HG03342 (cell line): ENCODE data around the gene CD302.
A peak's percentile ranks its signal among the peaks of the same experiment; 100 is the strongest.
"Not testable (repeated sequence)": the region's sequence is repeated elsewhere in the genome, so short reads cannot be mapped to it uniquely, and the experiment has no call there.

ENCODE experiments used
- ATAC-seq: cut with Tn5 transposase; IDR thresholded peaks from one replicate; pipeline ENCODE4 v1.9.1; 2021; ENCODE audit warnings: mild to moderate bottlenecking, moderate library complexity; ENCODE audit not compliant: unreplicated experiment

The CD302 gene

DNA sequence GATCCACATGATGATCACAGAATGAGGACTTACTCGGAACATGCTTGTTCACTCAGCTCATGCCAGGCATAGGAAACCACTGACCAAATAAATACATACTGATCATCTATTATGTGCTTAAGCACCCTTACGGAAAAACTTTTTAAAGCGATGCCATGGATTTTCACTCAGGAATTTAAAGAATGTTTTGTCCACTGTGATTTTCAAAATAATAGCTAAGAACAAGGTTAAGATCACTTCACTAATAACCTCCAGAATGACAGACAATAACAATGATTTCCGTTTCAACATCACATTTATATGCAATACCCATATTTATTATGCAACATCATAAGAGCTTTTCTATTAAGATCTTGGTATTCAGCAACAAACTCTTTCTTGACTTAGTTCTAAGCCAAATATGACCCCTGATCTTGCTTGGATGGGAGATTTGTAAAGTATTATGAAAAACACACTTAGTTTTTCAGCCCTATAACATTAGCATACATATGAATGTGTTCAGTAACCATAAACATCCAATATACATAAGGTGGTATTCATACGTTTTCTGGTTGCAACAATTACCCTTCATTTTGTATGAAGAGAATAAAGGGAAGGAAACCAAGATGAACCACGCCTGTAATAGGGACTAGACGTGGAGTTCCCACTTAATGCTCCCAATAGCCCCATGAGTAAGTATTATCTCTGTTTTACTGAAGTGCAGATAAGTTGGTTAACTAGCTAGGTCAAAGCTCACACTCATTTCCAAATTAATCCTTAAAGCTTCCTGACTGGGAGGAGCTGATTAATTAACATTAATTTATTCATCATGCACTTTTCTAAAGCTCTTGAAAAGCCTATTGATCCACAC, 1.9 kb downstream of the CD302 start:
- no peak for ATAC-seq

DNA sequence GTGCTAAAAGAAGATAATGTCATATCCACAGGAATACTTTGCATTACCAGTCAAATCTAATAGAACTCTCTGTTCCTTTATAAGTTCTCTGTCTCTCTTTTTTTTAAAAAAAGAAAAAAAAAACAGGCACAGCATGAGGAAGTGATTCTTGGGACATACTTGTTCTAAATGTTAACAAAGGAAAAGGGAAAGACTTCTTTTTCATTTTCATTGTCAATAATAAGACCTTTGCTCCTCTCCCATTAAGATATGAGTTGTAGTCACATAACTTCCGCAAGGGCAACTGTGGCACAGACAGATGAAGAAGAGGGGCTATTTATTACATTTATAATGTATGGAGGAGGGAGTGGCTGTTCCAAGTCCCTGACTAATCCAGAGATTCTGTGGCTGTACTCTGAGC, 4.7 kb downstream of the CD302 start:
- ATAC-seq: no peak

DNA sequence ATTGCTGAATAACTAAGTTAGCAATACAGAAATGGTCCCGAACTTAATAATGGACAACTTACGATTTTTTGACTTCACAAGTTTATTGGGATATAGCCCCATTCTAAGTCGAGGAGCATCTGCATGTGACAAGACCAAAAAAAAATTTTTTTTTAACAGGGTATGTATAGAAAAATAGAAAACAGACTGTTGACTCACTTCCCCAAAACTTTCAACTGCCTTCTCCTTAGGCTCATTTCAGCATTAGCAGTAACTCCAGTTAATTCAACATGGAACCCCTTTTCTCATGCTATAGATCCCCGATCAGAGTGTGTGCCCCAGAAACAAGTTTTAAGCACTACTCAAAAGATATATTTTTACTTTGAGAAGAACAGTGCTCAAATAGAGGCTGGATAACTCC, 5.4 kb downstream of the CD302 start:
- no peak for ATAC-seq

DNA sequence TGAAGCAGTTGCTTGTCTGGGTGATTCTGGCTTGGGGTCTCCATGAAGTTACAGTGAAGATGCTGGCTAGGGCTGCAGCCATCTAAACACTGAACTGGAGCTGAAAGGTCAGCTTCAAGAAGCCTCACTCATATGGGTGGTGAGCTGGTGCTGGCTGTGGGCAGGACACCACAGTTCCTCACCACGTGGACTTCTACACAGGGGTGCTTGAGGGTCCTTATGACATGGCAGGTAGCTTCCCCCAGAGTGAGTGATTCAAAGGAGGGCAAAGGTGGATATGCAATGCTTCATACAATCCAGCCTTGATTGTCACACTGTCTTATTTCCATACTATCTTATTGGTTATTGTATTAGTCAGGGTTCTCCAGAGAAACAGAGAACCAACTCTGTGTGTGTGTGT, 6.0 kb downstream of the CD302 start:
- no peak for ATAC-seq

DNA sequence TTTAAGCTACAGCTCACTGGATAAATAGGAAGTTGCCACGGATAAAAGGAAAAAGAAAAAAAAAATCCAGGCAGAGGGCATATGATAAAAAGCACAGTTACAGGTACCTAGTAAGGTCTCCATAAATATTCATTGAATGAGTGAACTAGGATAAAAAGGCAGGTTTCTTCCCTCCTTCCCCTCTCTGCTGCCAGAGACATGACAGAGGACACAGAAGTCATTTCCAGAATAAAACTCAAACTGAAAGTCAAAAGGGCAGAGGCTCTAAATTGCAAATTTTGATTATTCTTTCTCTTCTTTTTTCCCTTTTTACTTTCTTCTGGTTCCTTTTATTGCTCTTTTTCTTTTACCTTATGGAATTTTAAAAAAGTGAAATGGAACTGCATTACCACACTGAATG, 7.7 kb downstream of the CD302 start:
- ATAC-seq: peak; percentile 47

DNA sequence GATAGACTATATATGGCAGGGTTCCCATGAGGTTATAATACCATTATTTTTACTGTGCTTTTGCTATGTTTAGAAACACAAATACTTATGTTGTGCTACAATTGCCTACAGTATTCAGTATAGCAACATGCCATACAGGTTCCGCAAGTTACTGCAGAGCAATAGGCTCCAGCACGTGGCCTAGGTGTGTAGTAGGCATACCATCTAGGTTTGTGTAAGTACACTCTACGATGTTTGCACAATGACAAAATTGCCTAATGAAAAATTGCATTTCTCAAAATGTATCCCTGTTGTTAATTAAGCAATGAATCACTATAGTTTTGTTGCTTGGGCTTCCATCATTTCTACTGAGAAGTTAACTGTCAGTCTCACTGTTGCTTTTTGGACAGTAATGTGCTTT, 9.8 kb downstream of the CD302 start:
- ATAC-seq: no peak

DNA sequence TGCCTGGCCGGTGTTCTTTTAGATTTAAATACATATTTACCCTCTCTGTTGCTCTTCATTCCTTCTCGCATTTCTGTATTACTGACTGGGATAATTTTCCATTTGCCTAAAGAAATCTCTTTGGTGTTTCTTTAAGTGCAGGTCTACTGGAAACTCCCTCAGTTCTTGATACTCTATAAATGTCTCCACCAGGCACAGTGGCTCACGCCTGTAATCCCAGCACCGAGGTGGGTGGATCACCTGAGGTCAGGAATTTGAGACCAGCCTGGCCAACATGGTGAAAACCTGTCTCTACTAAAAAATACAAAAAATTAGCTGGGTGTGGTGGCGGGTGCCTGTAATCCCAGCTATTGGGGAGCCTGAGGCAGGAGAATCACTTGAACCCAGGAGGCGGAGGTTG, 10.4 kb downstream of the CD302 start:
- ATAC-seq: not testable (repeated sequence)

DNA sequence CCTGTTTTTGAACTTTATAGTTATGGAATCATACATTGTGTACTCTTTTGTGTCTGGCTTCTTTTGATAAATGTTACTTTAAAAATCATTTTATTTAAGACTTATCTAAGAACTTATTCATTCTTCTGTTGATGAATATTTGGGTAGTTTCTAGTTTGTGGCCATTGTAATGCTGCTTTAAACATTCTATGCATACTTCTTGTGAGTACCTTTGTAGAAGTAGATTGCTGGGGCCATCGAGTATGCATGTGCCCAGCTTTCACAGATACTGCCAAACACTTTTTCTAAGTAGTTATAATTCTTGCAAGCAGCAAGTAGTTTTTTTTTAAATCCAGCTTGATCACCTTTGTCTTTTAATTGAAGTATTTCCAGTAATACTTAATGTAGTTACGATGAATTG, 11.1 kb downstream of the CD302 start:
- ATAC-seq: no peak

DNA sequence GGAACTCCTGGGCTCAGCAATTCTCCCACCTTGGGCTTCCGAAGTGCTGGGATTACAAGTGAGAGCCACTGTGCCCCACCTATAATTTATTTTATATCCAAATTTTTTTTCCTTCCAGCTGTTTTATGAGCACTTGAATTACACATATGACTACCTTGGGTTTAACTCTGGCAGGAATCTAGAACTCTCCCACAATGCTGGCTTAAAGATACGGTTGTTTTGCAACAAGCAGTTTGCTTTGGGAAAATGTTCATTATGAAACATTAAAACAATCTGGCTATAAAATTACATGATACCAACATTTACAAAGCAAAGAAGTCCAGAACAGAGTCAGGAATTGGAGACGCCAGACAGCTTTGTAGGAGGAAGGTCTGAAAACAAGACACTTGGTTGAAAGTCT, 12.8 kb downstream of the CD302 start:
- ATAC-seq: no peak

DNA sequence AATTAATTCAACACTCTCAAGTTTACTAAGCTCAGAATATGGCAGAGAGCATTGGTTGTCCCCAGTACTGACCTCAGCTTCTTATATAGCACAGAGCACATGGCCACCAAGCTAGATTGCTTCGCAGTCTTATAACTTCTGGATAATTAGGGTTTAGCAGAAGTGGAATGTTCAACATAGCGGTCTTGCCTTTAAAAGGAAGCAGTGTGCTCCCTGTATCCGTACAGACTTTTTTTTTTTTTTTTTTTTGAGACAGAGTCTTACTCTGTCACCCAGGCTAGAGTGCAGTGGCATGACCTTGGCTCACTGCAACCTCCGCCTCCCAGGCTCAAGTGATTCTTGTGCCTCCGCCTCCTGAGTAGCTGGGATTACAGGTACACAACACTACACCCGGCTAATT, 13.3 kb downstream of the CD302 start:
- ATAC-seq: not testable (repeated sequence)

DNA sequence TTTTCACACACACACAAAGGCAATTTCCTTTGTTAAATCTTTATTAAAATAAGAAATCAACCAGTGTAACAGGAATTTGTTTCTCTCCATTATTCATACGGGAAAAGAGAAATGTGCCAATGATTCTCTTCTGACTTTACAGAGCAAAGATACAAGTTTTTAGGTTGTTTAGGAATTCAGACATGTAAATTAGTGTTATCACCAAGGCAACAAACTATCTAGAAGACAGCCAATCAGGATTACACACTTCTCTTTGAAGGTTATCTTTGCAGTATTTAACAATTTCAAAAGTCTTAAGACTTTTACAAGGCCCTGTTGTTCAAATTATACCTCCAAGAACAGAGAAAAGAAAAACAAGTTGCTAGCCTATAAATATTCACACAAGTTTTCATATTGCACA, 14.5 kb downstream of the CD302 start:
- ATAC-seq: no peak

DNA sequence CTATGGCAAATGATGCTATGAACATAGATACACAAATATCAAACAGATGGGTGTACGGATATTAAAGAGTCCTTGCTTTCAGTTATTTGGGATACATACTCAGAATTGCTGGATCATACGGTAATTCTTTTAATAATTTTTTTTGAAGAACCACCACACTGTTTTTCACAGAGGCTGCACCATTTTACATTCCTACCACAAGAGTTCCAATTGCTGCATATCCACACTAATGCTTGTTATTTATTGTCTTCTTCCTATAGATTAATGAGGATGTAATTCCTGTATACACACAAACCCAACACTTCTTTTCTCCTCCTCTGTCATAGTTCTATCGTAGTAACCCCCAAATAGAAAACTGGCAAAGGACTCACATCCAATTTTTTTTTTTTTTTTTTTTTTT, 21.7 kb downstream of the CD302 start:
- ATAC-seq: no peak

DNA sequence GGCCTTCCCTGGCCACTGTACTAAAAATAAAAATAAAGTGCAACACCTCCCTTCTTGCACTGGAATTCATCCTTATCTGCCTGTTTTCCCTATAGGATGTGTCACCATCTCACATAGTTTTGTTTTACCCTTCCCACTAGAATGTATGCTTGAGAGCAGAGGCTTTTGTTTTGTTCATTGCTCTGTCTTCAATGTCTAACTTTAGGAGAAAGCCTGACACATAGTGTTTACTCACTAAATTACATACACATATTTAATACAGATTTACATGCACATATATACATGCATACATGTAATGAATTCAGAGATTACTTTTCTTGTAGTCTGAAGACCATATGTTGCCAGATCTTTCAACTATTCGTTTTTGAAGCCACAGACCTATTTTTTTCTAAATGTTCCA, 23.0 kb downstream of the CD302 start:
- ATAC-seq: no peak

DNA sequence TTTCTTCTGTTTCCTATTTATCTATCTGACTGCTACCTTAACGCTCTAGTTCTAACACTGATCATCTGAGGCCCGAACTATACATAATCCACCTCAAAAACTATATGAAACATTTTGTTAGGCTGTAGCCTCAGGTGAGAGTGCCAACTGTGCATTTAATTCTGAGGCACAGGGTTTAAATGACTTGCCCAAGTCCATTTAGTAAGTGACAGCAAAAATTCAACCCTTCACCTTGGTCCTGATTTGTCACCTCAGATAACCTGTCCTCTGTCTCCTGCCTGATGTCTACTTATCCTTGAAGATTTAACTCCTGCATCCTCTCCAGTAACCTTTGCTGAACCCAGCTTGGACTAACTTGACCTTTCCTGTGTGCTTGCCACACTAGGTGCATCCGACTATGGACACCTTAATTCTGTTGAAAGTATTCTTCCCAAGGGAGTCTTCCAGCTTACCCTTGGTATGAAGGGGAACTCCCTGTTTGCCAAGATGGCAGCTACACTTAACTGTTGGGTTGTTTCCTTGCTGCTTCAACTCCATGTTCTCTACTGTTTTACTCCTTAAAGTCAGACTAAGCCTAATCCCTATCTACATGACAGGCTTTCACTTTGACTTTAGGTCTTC, 23.5 kb downstream of the CD302 start:
- no peak for ATAC-seq

DNA sequence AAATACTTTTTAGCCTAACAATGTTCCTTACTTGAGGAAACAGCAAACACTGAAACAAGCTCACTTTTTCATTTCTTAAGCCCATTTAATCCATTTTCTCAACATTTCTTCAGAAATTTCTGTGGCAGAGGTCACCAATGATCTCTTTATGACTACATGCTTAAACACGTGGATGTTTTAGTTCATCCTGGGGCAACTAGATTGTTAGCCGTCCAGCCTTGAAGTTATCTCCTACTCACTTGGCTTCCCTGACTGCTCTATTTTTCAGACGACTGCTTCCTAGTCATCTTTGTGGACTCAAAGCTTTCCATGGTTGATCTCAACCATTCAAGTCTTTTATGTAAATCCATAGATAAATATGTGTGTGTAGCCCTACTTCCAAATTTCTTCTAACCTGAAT, 24.1 kb downstream of the CD302 start:
- ATAC-seq: no peak

DNA sequence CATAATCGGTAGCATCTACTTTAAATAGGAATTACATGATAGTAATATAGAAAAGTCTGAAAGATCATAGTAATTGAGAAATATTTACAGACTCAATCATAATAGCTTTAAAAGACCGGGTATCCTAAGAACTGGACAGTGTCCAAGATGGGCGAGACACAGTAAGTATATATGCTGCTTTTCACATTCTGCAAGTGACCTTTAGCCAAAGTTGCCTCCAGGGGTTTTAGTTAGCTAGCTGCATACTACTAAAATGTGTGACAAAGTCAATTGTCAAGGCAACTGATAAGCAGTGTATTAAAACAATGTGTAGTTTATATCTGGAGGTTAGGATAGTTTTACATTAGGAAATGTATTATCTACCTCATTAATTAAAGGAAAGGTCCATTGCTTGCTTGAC, 24.6 kb downstream of the CD302 start:
- no peak for ATAC-seq

DNA sequence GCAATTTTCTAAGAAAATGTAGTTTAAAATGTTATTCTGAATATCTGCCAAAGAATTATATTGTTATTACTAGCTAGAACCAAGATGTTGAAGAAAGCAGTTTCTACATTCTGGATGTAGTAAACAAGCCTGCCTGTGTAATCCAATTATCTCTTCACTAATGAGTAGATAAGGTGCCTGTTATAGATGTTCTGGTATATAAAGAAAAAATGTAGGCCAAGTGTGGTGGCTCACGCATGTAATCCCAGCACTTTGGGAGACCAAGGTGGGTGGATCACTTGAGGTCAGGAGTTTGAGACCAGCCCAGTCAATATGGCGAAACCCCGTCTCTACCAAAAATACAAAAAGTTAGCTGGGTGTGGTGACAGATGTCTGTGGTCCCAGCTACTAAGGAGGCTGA, 28.9 kb downstream of the CD302 start:
- ATAC-seq: no peak

DNA sequence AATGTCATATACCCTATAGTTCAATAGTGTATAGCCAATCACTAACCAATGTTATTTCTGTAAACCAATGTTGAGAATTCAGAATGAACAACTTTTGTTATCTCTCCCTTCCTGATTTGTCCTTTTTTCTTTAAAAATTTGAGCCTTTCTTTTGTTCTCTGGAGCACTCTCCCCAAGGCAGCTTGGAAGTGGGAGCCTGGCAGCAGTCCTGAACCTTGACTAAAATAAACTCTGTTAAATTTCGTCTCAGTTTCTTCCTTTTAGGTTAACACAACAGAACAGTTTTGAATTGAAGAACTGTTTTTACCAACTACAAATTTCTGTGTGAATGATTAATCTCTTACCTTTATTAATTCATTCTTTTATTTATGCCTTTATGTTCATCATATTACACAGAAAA, 35.9 kb downstream of the CD302 start:
- no peak for ATAC-seq

DNA sequence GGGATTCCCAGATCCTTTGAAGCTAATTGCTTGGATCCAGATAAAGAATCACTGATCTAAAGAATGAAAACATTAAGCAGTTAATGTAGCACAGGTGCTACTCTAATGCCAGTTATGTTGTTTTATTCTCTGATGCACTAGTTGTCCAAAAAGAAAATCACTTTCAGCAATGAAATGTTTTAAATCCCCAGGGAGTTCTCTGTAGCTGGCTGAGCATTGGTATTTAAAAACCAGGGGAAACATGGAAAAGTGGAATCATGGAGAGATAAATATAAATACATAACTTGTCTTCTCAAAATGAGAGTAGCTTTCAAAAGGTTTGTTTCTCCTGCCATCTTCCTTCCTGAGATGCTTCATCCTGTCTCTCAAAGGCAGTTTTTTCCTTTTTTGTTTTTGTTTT, 37.7 kb downstream of the CD302 start:
- ATAC-seq: no peak

DNA sequence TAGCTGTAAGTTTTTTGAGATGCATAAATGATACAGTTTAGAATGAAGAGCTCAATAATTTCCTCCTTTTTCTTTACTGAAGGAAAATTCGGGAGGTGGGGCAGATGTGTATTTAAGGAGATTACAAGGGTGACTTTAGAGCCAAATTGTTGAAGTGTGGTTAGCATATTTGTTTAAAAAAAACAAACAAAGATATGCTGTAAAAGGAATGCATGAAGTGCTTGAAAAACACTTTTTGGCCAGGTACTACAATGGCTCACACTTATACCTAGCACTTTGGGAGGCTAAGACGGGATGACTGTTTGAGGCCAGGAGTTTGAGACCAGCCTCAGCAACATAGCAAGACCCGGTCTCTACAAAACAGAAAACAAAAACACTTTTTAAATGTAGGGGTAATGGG, 38.4 kb downstream of the CD302 start:
- no peak for ATAC-seq

DNA sequence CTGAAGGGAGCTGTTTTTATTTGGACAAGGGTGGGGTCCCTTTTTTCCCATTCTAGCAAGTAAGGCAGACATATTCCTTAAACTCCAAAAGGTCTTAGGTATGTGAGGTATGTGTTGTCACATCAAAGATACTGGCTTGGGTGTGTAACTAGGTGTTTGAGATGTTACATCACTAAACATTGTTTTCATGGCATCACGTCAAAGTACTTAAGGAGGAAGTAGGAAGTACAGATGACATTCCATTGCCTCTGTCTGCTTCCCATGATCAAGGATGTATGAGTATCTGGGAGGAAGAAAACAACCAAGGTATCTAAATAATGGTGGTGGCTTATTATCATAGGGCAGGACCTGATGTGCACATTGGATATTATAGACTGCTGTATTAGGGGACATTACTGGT, 39.3 kb downstream of the CD302 start:
- ATAC-seq: no peak

DNA sequence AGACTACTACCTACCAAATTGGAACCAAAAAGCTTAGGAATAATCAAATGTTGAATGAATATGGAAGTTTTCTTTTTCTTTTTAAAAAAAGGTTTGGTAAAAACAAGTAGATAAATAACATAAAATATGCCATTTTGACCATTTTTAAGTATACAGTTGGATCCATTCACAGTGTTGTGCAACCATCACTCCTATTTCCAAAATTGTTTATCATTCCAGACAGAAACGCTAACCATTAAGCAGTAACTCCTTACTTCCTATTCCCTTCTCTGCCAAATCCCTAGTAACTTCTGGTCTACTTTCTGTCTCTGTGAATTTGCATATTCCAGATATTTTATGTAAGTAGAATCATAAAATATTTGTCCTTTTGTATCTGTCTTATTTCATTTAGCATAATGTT, 39.8 kb downstream of the CD302 start:
- ATAC-seq: no peak

DNA sequence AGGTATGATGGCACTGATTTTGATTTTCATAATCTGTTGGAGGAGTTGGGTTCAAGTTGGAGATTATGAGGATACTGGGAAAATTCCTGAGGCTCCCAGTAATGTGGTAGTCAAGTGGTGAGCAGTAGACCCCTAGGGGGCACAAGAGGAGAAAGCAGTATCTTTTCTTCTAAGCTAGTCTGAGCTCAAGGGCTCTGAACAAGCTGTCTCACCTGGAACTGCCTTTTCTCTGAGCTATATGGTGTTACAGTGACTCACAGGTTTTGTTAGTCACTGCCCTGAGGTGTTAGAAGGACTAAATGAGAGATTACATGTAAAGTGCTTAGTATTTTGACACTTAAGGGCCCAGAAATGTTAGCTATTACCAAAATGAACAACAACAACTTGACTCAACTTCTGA, 42.2 kb downstream of the CD302 start:
- ATAC-seq: no peak
